ENCODE results near the gene SYNGR2. TPM values are rescaled to one million over a fixed set of nuclear protein-coding genes. Genes with fewer than 3 reads are reported as not detected.

Gene SYNGR2, protein sequence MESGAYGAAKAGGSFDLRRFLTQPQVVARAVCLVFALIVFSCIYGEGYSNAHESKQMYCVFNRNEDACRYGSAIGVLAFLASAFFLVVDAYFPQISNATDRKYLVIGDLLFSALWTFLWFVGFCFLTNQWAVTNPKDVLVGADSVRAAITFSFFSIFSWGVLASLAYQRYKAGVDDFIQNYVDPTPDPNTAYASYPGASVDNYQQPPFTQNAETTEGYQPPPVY
- 95.6 and 135 TPM in 2 replicates for polyA plus RNA-seq (2011; rRNA removed)
- 87.6 and 130 TPM in 2 replicates for polyA minus RNA-seq (2011; rRNA and poly(A)+ RNA removed)

DNA sequence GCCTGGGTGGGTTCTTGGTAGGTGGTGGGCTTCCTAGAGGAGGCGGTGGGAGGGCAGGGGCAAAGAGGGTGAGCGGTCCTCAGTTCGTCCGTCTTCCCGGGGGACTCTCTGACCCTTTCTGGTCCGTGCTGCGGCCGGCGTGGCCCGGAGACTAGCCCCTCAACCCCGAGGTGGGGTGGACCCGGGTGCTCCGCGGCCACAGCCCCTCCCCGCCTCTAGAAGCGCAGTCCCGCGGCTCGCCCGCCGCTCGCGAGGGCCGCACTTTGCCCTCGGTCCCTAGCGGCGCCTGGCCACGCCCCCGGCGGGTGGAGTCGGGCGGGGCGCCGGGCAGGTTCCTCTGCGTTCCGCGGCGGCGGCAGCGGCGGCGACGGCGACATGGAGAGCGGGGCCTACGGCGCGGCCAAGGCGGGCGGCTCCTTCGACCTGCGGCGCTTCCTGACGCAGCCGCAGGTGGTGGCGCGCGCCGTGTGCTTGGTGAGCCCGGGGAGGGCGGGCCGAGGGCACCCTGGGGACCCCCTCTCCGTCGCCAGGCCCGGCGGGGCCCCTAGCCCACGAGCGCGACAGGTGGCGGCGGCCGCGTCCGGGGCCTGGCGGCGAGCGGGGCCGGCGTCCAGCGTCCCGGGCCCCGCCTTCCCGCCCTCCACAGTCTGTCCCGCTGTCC is at the start of gene SYNGR2:
TSS of gene SYNGR2 (plus strand) at position 340 of the 661 bp plus-strand sequence. CDS start at position 376, 36 bp downstream.
- TF ChIP-seq, protein P1, sequence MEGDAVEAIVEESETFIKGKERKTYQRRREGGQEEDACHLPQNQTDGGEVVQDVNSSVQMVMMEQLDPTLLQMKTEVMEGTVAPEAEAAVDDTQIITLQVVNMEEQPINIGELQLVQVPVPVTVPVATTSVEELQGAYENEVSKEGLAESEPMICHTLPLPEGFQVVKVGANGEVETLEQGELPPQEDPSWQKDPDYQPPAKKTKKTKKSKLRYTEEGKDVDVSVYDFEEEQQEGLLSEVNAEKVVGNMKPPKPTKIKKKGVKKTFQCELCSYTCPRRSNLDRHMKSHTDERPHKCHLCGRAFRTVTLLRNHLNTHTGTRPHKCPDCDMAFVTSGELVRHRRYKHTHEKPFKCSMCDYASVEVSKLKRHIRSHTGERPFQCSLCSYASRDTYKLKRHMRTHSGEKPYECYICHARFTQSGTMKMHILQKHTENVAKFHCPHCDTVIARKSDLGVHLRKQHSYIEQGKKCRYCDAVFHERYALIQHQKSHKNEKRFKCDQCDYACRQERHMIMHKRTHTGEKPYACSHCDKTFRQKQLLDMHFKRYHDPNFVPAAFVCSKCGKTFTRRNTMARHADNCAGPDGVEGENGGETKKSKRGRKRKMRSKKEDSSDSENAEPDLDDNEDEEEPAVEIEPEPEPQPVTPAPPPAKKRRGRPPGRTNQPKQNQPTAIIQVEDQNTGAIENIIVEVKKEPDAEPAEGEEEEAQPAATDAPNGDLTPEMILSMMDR (IDR thresholded peaks at IDR 0.05; ENCODE audit: insufficient read depth, low read depth, low read length) = no peak
- no peaks in the 10 kb centered on the region for H3K27me3 ChIP-seq (ENCODE audit: control insufficient read depth, insufficient read depth, low read length)
- no peak for DNase-seq (ENCODE audit: low read depth)
- ChIA-PET POLR2A (no interaction called here), CTCF (no interaction called here)
- H3K4me3 ChIP-seq (ENCODE audit: low read depth, low read length) = peak within 1 kb of the TSS; percentile 73
- H3K36me3 ChIP-seq (ENCODE audit: control insufficient read depth, insufficient read depth, low read length) = peaks cover 5% of the 10 kb centered on the region; the same call in 1 of the 2 replicates

GRCh38 chr17:78118801-78119241 is 49.6 kb upstream of the SYNGR2 start:
- ChIA-PET POLR2A (no interaction called here), CTCF (interaction anchor here (0.8 kb wide), 1 partner anchor 9 kb away, joined by 3 read pairs; no protein-coding TSS in a partner anchor)

GRCh38 chr17:78120537-78120936 is 47.8 kb upstream of the SYNGR2 start:
- Histone ChIP-seq H3K27me3 (ENCODE audit: control insufficient read depth, insufficient read depth, low read length) (no peaks in the 10 kb centered on the region), H3K36me3 (ENCODE audit: control insufficient read depth, insufficient read depth, low read length) (no peaks in the 10 kb centered on the region), H3K4me3 (ENCODE audit: low read depth, low read length) (no peak overlapping the region)
- no peak for DNase-seq (ENCODE audit: low read depth)
- CTCF ChIA-PET = interaction anchor here (1.2 to 1.3 kb wide), 2 partner anchors 49 to 90 kb away, joined by 3 to 4 read pairs; no protein-coding TSS in a partner anchor
- POLR2A ChIA-PET = no interaction called here
- TF ChIP-seq, protein P1 (IDR thresholded peaks at IDR 0.05; ENCODE audit: insufficient read depth, low read depth, low read length) = no peak

More at GRCh38 chr17:78118801-78119241, 49.6 kb upstream of the SYNGR2 start:
- Histone ChIP-seq H3K4me3 (ENCODE audit: low read depth, low read length) (no peak overlapping the region), H3K36me3 (ENCODE audit: control insufficient read depth, insufficient read depth, low read length) (no peaks in the 10 kb centered on the region), H3K27me3 (ENCODE audit: control insufficient read depth, insufficient read depth, low read length) (no peaks in the 10 kb centered on the region; the same call in 1 of the 2 replicates)
- DNase-seq (ENCODE audit: low read depth) = no peak
- TF ChIP-seq, protein P1 (IDR thresholded peaks at IDR 0.05; ENCODE audit: insufficient read depth, low read depth, low read length) = no peak

DNA sequence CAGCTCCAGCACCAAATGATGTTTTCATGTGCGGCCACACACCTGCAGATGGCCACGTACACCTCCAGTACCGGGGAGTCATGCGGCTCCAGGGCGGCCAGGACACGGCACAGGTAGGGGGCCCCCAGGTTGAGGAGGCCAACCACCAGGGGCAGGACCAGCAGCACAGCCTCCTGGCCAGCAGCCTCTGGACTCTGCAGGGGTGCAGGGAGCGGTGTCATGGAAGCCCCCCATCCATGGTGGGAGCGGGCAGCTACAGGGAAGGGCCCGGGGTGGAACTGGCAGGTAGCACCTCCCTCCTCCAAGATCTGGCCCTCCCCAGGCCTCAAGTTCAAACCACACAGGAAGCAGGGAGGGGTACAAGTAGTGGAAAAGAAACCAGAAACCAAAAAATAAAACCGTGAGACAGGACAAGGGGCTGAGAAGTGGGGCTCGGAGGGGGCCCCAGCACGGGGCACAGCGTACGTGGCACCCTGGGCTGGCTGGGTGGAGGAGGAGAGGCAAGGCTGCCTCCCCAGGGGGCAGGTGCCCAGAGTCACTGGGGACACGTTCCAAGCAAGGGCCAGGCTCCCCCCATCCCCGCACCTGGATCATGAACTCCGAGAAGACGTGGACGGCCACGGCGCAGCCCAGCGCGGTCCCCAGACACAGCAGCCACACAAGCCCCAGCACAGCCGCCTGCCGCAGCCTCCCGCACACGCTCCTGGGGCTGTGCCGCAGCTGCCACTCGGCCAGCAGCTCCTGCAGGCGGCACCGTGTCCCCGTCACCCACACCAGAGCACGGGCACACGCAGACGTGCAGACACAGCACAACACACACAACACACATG is 47.2 kb upstream of the SYNGR2 start:
- POLR2A ChIA-PET = no interaction called here
- Histone ChIP-seq H3K27me3 (ENCODE audit: control insufficient read depth, insufficient read depth, low read length) (no peaks in the 10 kb centered on the region), H3K4me3 (ENCODE audit: low read depth, low read length) (no peak overlapping the region), H3K36me3 (ENCODE audit: control insufficient read depth, insufficient read depth, low read length) (no peaks in the 10 kb centered on the region)
- DNase-seq (ENCODE audit: low read depth) = no peak
- TF ChIP-seq, protein P1 (IDR thresholded peaks at IDR 0.05; ENCODE audit: insufficient read depth, low read depth, low read length) = no peak
- CTCF ChIA-PET = no interaction called here

Data from BJ (cell line).